NCI-H1105 treated with DMSO at 0.1 percent for 48 hours (cell line): ENCODE measurements around the gene DBNL.

Experiments
- DNase-seq: peaks from one replicate; lab custom pipeline; 2025; lab: John Stamatoyannopoulos, UW

DBNL gene

DNA sequence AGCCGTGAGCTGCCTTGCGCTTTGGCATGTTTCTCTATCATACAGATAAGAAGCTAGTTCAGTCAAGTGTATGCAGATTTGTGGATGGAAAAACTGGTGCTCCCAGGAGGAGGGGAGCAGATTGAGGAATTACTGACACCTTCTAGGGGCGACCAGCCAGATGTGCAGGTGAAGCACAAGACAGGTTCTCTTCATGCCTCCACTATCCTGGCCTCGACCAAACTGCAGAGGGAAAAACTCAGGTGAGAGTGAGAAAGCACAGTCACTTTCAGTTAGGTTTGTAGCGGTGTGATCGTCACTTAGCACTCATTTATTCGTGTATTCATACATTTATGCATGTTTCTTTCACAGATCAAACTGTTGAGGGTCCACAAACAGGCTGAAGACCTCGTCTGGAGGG, 600 bp upstream of the DBNL start:
- DNase-seq = no peak

- no peak for DNase-seq
Observed at GRCh38 chr7:44045226-44046014, 918 bp downstream of the DBNL start.

DNA sequence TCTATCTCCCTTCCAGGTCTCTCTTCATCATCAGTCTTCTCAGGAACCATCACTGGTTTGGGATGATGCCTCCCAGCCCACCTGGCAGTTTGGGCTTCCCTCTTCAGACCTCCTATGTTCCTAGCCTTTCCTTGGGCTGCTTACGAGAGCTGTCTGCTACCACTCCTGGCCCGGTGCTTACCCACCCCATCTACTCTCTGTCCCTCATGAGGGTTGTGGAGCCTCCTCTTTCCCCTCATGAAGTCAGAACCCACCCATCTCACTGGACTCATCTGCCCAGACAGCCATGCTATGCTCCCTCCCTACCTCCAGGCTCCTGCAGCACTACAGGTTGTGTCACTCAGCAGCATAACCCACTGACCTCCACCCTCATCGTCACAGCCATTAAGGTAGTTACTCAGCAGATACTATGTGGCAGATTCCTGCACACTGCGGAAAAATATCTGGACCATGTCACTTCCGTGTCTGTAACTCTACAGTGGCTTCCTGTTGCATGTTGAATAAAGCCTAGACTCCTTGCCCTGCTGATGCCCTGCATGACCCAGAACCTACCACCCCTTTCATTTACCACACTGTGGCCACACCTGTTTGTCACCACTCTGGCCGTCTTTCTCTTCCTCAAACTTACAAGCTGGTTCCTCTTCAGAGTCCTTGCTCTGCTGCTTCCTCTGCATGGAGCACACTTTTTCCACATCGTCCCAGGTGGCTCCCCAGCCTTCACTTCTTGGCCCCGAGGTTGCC, 2.0 kb downstream of the DBNL start:
- DNase-seq = no peak

- no peak for DNase-seq
Observed at GRCh38 chr7:44048031-44048795, 3.7 kb downstream of the DBNL start.

DNA sequence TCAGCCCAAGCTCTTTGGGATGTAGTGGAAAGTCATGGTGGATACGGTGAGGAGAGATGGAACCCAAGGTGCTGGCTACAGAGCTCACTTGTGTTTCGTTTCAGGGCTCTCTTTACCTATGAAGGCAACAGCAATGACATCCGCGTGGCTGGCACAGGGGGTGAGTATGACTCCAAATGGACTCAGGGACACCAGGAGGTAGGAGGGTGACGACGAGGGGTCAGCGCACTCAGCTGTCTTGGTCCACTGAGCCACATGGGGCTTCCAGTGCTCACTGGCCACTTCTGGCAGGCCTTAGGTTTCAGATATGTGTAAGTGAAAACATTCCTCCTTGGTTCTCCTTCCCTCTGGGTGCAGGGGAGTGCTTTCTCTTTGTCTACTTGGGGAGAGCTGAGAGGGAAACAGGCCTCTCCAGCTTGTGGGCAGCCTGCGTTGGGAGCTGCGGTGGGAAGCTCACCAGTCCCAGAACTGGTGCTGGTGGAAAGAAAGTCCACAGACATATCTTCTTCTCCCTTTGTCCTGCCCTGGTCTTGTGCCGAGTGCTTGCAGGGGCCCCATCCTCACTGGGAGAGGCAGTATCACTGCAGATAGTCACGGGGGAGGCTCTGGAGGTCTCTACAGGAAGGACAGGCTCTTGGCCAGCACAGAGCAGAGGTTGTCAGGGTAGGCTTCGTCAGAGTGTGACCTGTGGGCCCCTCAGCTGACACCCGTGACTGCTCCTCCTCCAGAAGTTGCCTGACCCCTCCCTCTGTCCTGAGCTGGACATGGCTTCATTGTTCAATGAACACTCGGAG, 5.8 kb downstream of the DBNL start:
- DNase-seq = no peak

- no peak for DNase-seq
Observed at GRCh38 chr7:44050915-44051560, 6.5 kb downstream of the DBNL start.

GRCh38 chr7:44051611-44052220, 7.2 kb downstream of the DBNL start:
- no peak for DNase-seq

DNA sequence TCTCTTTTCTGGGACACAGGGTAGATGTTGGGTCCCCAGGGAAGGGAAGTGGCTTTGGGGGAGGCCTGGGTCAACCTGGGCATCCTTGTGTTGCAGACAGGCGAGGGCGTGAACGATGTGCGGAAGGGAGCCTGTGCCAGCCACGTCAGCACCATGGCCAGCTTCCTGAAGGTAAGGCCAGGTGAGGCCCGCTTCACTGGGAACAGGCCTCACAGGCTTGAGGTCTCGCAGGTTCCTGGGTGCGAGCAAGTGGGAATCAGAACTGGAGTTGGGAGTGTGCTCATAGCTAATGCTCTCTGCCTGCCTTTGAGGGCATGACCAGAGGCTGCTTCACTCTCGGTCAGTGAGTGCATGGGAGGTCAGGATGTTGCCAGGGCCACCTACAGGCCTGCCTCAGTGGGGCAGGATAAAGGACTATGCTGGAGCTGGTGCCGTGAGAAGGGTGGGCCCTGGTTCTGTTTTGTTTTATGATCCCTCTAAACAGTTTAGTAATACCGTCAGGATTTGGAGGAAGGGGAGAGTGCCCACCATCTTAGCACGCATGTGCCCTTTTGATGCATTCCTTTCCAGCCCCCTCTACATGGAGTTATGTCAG, 8.4 kb downstream of the DBNL start:
- no peak for DNase-seq

DNA sequence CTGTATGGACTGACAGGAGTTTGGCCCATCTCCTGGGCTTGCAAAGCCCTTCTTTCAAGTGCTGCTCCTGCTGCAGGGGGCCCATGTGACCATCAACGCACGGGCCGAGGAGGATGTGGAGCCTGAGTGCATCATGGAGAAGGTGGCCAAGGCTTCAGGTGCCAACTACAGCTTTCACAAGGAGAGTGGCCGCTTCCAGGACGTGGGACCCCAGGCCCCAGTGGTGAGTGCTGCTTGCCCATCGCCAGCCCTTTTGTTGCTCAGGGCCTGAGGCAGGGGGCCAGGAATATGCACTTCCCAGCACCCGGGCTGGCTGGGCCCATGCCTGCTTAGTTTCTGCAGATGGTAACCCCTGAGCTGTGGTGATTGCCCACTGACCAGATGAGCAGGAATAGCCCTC, 12.2 kb downstream of the DBNL start:
- DNase-seq = no peak

GRCh38 chr7:44057181-44057848, 12.8 kb downstream of the DBNL start:
- no peak for DNase-seq

DNA sequence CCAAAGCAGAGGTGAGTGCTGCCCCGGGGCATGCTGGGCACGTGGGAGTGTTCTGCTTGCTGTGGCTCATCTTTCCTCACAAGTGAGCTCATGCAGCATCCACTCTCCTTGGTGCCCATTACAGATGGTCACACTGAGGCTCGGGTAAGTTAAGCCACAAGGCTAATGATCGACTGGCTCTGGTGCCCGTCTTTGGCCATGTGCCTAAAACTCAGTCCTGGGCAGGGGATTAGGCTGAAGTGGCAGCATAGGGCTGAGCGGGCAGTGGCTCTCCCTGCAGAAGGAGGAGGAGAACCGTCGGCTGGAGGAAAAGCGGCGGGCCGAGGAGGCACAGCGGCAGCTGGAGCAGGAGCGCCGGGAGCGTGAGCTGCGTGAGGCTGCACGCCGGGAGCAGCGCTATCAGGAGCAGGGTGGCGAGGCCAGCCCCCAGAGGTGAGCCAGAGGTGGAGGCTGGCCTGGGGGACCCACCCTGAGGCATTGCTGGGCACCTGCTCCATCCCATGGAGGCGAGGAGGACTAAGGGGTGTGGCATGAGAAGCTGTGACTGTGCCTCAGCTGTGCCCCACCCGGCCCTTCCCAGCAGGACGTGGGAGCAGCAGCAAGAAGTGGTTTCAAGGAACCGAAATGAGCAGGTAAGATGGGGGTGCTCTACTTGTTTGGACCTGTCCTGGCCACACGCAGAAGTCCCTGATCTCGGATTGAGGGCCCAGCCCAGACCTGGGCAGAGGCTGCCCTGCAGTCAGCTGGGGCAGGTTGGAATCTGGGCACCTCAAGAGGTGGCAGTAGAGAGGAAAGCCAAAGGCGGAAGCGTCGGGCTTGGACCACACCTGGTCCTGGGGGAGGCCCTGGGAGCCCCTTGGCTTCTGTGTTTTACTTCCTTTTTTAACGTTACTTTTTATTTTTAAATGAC, 13.6 kb downstream of the DBNL start:
- DNase-seq = no peak

- DNase-seq = no peak
Observed at GRCh38 chr7:44058759-44059218, 14.3 kb downstream of the DBNL start.

GRCh38 chr7:44059219-44060090, 15.0 kb downstream of the DBNL start:
- no peak for DNase-seq

- DNase-seq = no peak
Observed at GRCh38 chr7:44060091-44060947, 15.8 kb downstream of the DBNL start.

- DNase-seq = no peak
Observed at GRCh38 chr7:44060948-44061644, 16.6 kb downstream of the DBNL start.

DNA sequence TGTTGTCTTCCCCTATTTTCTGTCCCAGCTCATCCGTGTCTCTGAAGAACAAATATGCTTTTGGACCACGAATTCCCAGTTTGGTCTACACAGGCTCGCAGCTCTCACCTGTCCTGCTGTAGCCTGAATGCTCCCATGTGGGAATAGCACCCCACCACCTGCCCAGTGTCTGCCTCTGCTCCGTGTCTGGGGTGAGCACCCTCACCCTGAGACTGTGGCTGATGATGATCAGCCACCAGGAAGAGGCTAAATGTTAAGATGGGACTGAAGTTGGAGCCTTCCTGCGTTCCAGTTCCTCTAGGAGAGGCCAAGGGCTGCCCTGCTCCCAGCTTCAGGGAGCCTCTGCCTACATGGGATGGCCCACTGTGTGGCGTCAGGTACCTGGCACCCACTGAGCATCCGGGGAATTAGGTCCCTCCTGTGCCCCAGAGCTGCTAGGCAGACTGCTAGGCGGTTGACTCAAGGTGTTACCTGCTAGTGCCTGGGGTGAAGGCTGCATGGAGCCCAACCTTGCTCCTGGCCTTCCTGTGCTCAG, 17.2 kb downstream of the DBNL start:
- DNase-seq = no peak
